SK-N-SH (cell line): ENCODE measurements around the gene MARCKSL1.

Experiments used
- CHD2 ChIP-seq: fragments of 150-350 bp; IDR thresholded peaks from 2 replicates; pipeline ENCODE4 v1.6.1; 2018; ENCODE audit warnings: low read length; ENCODE audit not compliant: partially characterized antibody
- EP300 ChIP-seq, 2 experiments: IDR thresholded peaks; 2 replicates each; pipeline versions ENCODE4 v1.4.0 to v1.6.1; 2012; ENCODE audit warnings: borderline replicate concordance in 1 of 2, low read depth in 1 of 2, low read length in 1 of 2
- EZH2phosphoT487 ChIP-seq: fragments of 200-600 bp; sonication (generic); IDR thresholded peaks from 2 replicates; pipeline ENCODE4 v1.6.1; 2017; ENCODE audit warnings: low read depth, mixed run types, mild to moderate bottlenecking, antibody characterized with exemption, moderate library complexity, borderline replicate concordance
- FOXJ3 ChIP-seq: sonication (generic); formaldehyde crosslinking; IDR thresholded peaks from 2 replicates; pipeline ENCODE4 v1.5.1; 2020; ENCODE audit warnings: mild to moderate bottlenecking, missing genetic modification reagents
- MAX ChIP-seq: IDR thresholded peaks from 2 replicates; pipeline ENCODE4 v1.4.0; 2012; ENCODE audit warnings: low read depth
- MXI1 ChIP-seq: IDR thresholded peaks from 2 replicates; pipeline ENCODE4 v1.6.1; 2012; ENCODE audit warnings: mild to moderate bottlenecking, low read depth, low read length, improper control_type of control experiment
- NFIC ChIP-seq: IDR thresholded peaks from 2 replicates; pipeline ENCODE4 v1.4.0; 2012; ENCODE audit warnings: borderline replicate concordance
- PBX3 ChIP-seq: IDR thresholded peaks from 2 replicates; pipeline ENCODE4; 2012
- RAD21 ChIP-seq: IDR thresholded peaks from 2 replicates; pipeline ENCODE4 v1.6.1; 2012; ENCODE audit warnings: mild to moderate bottlenecking, low read length
- RCOR1 ChIP-seq: fragments of 150-350 bp; IDR thresholded peaks from 2 replicates; pipeline ENCODE4 v1.6.1; 2017; ENCODE audit warnings: antibody characterized with exemption, low read length
- RXRA ChIP-seq: IDR thresholded peaks from 2 replicates; pipeline ENCODE4 v1.4.0; 2012; ENCODE audit warnings: low read depth, mild to moderate bottlenecking, borderline replicate concordance
- TAF1 ChIP-seq: IDR thresholded peaks from 2 replicates; pipeline ENCODE4 v1.6.1; 2012; ENCODE audit warnings: low read depth, mild to moderate bottlenecking, low read length, moderate library complexity, borderline replicate concordance
- YY1 ChIP-seq: IDR thresholded peaks from 2 replicates; pipeline ENCODE4 v1.4.0; 2012; ENCODE audit warnings: low read depth, mild to moderate bottlenecking
- TF ChIP-seq, protein P1 (sequence below): fragments of 200-600 bp; sonication (generic); IDR thresholded peaks from 2 replicates; pipeline ENCODE4 v1.6.1; 2017; ENCODE audit warnings: antibody characterized with exemption, mild to moderate bottlenecking, moderate library complexity

- TF ChIP-seq, protein P1, sequence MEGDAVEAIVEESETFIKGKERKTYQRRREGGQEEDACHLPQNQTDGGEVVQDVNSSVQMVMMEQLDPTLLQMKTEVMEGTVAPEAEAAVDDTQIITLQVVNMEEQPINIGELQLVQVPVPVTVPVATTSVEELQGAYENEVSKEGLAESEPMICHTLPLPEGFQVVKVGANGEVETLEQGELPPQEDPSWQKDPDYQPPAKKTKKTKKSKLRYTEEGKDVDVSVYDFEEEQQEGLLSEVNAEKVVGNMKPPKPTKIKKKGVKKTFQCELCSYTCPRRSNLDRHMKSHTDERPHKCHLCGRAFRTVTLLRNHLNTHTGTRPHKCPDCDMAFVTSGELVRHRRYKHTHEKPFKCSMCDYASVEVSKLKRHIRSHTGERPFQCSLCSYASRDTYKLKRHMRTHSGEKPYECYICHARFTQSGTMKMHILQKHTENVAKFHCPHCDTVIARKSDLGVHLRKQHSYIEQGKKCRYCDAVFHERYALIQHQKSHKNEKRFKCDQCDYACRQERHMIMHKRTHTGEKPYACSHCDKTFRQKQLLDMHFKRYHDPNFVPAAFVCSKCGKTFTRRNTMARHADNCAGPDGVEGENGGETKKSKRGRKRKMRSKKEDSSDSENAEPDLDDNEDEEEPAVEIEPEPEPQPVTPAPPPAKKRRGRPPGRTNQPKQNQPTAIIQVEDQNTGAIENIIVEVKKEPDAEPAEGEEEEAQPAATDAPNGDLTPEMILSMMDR, result no peak
- no peak for TF ChIP-seq EZH2phosphoT487
- no peak for TF ChIP-seq RAD21
- TF ChIP-seq CHD2, result no peak
- TF ChIP-seq MAX, result peak; percentile 47
- TF ChIP-seq NFIC, result no peak; the same call in 1 of the 2 replicates
- no peak for TF ChIP-seq RXRA
- TF ChIP-seq RCOR1, result no peak
- TF ChIP-seq EP300 (IDR thresholded peaks at IDR 0.05; ENCODE audit: borderline replicate concordance in 1 of 2, low read depth in 1 of 2, low read length in 1 of 2), result no peak
- peak; percentile 98 for TF ChIP-seq TAF1
- TF ChIP-seq MXI1, result peak; percentile 45; the same call in 1 of the 2 replicates
- no peak for TF ChIP-seq YY1
- no peak for TF ChIP-seq FOXJ3 (CRISPR knock-in tag)
- TF ChIP-seq PBX3, result no peak; the same call in 1 of the 2 replicates
Observed at GRCh38 chr1:32335790-32336590, at the start of gene MARCKSL1.
